ENCODE data around the gene PSMD1.

Gene PSMD1

GRCh38 chr2:231207734-231208133 is 151.1 kb downstream of the PSMD1 start:
- TF ChIP-seq ZFX (IDR thresholded peaks at IDR 0.05) (no peak), CTCF (conservative IDR thresholded peaks at IDR 0.05) (no peak)

GRCh38 chr2:231210782-231211181 is 154.1 kb downstream of the PSMD1 start:
- H3K27ac ChIP-seq: no peak overlapping the region
- TF ChIP-seq ZFX (IDR thresholded peaks at IDR 0.05) (no peak), CTCF (conservative IDR thresholded peaks at IDR 0.05) (no peak)

More at GRCh38 chr2:231207734-231208133, 151.1 kb downstream of the PSMD1 start:
- H3K27ac ChIP-seq: no peak overlapping the region

- TF ChIP-seq CTCF (conservative IDR thresholded peaks at IDR 0.05): no peak
- no peak for TF ChIP-seq ZFX (IDR thresholded peaks at IDR 0.05)
These were observed 154.8 kb downstream of the PSMD1 start for GRCh38 chr2:231211486-231211885.

GRCh38 chr2:231212329-231212845 is 155.7 kb downstream of the PSMD1 start:
- no peak overlapping the region for H3K27ac ChIP-seq
- TF ChIP-seq ZFX (IDR thresholded peaks at IDR 0.05): no peak
- TF ChIP-seq CTCF (conservative IDR thresholded peaks at IDR 0.05): no peak

More at GRCh38 chr2:231211486-231211885, 154.8 kb downstream of the PSMD1 start:
- H3K27ac ChIP-seq: no peak overlapping the region

- H3K27ac ChIP-seq: no peak overlapping the region
- TF ChIP-seq CTCF (conservative IDR thresholded peaks at IDR 0.05): no peak
- TF ChIP-seq ZFX (IDR thresholded peaks at IDR 0.05): no peak
These were observed 157.4 kb downstream of the PSMD1 start for GRCh38 chr2:231213931-231214642.

- TF ChIP-seq CTCF (conservative IDR thresholded peaks at IDR 0.05) (no peak), ZFX (IDR thresholded peaks at IDR 0.05) (no peak)
- H3K27ac ChIP-seq: no peak overlapping the region
These were observed 161.7 kb downstream of the PSMD1 start for GRCh38 chr2:231218366-231218765.

- TF ChIP-seq ZFX (IDR thresholded peaks at IDR 0.05): no peak
- no peak for TF ChIP-seq CTCF (conservative IDR thresholded peaks at IDR 0.05)
- H3K27ac ChIP-seq: no peak overlapping the region
These were observed 162.6 kb downstream of the PSMD1 start for GRCh38 chr2:231219289-231219688.

Measured in C4-2B (cell line).